Mucosa of stomach (tissue), 1 donor: ENCODE results near the gene ADK.

Experiments used
- H3K27me3 ChIP-seq: one replicate; pipeline ENCODE4 v1.7.0; 2013; ENCODE audit warnings: mild to moderate bottlenecking, low read length; ENCODE audit not compliant: control insufficient read depth, insufficient read depth
- H3K36me3 ChIP-seq: one replicate; pipeline ENCODE4 v1.7.0; 2013; ENCODE audit warnings: low read length; ENCODE audit not compliant: control insufficient read depth, insufficient read depth
- H3K4me1 ChIP-seq: one replicate; pipeline ENCODE4 v1.7.0; 2013; ENCODE audit warnings: mild to moderate bottlenecking, low read length; ENCODE audit not compliant: control insufficient read depth, insufficient read depth
- H3K4me3 ChIP-seq: one replicate; pipeline ENCODE4 v1.7.0; 2013; ENCODE audit warnings: low read length
- H3K9ac ChIP-seq: one replicate; pipeline ENCODE4 v1.7.0; 2013; ENCODE audit warnings: mild to moderate bottlenecking, low read length, moderate library complexity
- H3K9me3 ChIP-seq: one replicate; pipeline ENCODE4 v1.7.0; 2013; ENCODE audit warnings: mild to moderate bottlenecking, low read length, moderate library complexity; ENCODE audit not compliant: control insufficient read depth
- donor health status: Pancreatic carcinoma.

ADK gene

GRCh38 chr10:74255888-74256357 is 104.9 kb downstream of the ADK start:
- H3K4me1 ChIP-seq, result no peaks in the 10 kb centered on the region
- no peaks in the 10 kb centered on the region for H3K9me3 ChIP-seq
- H3K9ac ChIP-seq, result no peak overlapping the region
- H3K36me3 ChIP-seq, result no peaks in the 10 kb centered on the region
- H3K27me3 ChIP-seq, result no peaks in the 10 kb centered on the region
- H3K4me3 ChIP-seq, result no peak overlapping the region

DNA sequence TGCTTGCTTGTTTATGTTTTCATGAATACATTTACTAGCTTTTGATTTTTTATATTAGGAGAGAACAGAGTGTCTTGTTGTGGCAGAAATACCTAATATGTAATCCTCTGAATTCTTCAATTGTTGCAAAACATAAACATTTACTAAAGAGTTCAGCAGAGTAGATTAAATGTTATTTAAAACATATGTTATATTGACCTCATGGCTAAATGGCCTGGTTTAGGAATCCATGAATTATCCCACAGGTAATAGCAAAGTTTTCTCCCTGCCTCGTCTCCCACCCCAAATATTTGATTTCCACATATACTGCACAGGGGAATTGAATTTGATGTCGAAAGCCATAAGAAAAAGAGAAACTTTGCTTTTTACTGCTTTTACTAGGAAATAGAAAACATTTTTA is 111.8 kb downstream of the ADK start:
- no peaks in the 10 kb centered on the region for H3K36me3 ChIP-seq
- H3K4me3 ChIP-seq, result no peak overlapping the region
- no peaks in the 10 kb centered on the region for H3K27me3 ChIP-seq
- H3K4me1 ChIP-seq, result no peaks in the 10 kb centered on the region
- H3K9me3 ChIP-seq, result no peaks in the 10 kb centered on the region
- no peak overlapping the region for H3K9ac ChIP-seq

GRCh38 chr10:74263996-74264395 is 113.0 kb downstream of the ADK start:
- no peak overlapping the region for H3K4me3 ChIP-seq
- no peaks in the 10 kb centered on the region for H3K9me3 ChIP-seq
- H3K9ac ChIP-seq, result no peak overlapping the region
- H3K27me3 ChIP-seq, result no peaks in the 10 kb centered on the region
- no peaks in the 10 kb centered on the region for H3K4me1 ChIP-seq
- no peaks in the 10 kb centered on the region for H3K36me3 ChIP-seq

DNA sequence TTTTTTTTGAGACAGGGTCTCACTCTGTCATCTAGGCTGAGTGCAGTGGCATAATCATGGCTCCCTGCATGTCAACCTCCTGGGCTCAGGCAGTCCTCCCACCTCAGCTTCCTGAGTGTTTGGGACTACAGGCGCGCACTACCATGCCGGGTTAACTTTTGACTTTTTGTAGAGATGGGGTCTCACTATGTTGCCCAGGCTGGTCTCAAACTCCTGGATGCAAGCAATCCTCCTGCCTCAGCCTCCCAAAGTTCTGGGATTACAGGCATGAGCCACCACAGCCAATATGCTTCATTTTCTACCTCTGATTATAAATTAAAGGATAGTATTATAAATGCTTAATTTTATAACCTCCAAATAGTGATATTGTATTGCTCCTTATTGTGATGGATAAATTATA is 121.3 kb downstream of the ADK start:
- Histone ChIP-seq H3K4me3 (no peak overlapping the region), H3K36me3 (no peaks in the 10 kb centered on the region)

DNA sequence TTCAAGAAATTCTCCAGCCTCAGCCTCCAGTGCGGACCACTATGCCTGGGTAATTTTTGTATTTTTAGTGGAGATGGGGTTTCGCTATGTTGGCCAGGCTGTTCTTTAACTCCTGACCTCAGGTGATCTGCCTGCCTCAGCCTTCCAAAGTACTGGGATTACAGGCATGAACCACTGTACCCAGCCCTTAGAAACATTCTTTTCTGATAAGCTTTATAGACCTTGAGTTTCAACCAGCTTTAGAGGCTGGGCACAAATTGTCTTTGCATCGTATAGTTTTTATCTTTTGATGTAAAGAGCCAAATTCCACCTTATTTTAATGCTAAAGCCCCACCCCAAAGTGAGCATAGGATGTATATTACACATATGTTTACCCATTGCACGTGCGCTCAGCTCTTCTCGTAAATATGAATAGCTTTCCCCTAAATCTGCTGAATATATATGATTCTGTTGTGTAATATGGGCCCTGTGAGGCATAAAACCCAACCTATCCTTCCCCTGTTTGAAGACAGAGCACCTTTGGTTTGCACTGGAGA is 124.8 kb downstream of the ADK start:
- no peaks in the 10 kb centered on the region for H3K27me3 ChIP-seq
- no peak overlapping the region for H3K9ac ChIP-seq
- no peaks in the 10 kb centered on the region for H3K9me3 ChIP-seq
- no peaks in the 10 kb centered on the region for H3K36me3 ChIP-seq
- no peak overlapping the region for H3K4me3 ChIP-seq
- no peaks in the 10 kb centered on the region for H3K4me1 ChIP-seq

More for the DNA sequence above, 121.3 kb downstream of the ADK start:
- Histone ChIP-seq H3K9me3 (no peaks in the 10 kb centered on the region), H3K9ac (no peak overlapping the region), H3K27me3 (no peaks in the 10 kb centered on the region), H3K4me1 (no peaks in the 10 kb centered on the region)

DNA sequence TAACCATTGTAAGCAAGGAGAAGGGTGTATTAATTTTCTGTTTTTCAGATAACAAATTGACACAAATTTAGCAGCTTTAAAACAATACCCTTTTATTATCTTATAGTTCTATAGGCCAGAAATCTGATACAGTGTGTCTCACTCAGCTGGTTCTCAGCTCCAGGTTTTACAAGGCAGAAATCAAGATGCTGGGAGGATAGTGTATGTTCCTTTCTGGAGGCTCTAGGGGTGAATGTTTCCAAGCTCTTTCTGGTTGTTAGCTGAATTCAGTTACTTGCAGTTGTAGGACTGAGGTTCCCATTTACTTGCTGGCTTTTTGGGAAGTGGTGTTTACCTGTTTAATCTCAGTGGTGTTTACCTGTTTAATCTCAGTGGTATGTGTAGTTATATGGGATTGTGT is 125.4 kb downstream of the ADK start:
- Histone ChIP-seq H3K4me1 (no peaks in the 10 kb centered on the region), H3K4me3 (no peak overlapping the region), H3K9me3 (no peaks in the 10 kb centered on the region), H3K27me3 (no peaks in the 10 kb centered on the region), H3K9ac (no peak overlapping the region), H3K36me3 (no peaks in the 10 kb centered on the region)

DNA sequence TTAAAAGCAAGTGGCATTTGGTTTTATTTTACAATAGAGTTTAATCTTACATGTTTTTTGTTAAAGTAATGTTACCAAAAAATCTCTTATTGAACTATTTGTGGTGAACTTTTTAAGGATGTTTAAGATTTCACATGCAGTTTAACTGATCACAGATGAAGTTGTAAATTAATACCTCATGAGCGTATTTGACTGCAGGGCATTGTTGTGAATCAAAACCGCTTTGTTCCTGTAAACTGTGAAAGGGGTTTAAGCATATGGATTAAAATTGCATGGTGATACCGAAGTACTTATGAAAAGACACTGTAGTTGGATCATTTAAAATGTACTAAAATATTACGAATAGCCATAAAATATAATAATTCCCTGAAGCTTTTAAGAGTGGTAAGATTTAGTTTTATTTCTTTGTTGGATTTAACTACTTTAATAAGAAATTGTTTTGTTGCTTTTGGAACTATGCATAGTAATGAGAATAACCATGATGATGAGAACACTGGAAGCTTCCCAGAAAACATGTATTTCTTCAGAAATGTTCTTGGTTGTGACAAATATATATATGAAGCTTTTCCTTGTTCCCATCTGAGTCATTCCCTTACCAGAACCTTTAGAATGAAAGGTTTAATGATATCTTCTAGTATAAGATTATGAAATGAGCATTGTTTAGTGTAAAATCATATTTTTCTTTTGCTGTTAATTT is 131.3 kb downstream of the ADK start:
- no peak overlapping the region for H3K9ac ChIP-seq
- H3K9me3 ChIP-seq, result no peaks in the 10 kb centered on the region
- no peak overlapping the region for H3K4me3 ChIP-seq
- H3K4me1 ChIP-seq, result no peaks in the 10 kb centered on the region
- no peaks in the 10 kb centered on the region for H3K27me3 ChIP-seq
- H3K36me3 ChIP-seq, result no peaks in the 10 kb centered on the region

DNA sequence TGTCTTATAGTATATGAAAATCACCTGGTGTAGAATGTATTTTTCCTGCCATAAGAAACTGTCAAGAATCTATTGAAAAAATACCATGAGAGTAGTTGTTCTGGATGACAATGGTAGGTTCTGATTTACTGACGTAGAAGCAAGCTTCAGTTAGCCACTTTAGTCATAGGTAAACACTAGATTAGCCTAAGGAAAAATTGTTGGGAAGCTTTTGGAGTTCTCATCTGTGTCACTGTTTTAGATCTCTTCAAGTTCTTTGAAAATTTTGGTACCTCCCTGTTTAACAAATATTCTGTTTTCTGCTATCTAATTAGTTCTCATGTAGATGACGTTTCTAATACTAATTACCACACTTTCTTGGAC is 131.8 kb downstream of the ADK start:
- no peaks in the 10 kb centered on the region for H3K4me1 ChIP-seq
- H3K27me3 ChIP-seq, result no peaks in the 10 kb centered on the region
- no peaks in the 10 kb centered on the region for H3K9me3 ChIP-seq
- H3K9ac ChIP-seq, result no peak overlapping the region
- H3K4me3 ChIP-seq, result no peak overlapping the region
- H3K36me3 ChIP-seq, result no peaks in the 10 kb centered on the region

DNA sequence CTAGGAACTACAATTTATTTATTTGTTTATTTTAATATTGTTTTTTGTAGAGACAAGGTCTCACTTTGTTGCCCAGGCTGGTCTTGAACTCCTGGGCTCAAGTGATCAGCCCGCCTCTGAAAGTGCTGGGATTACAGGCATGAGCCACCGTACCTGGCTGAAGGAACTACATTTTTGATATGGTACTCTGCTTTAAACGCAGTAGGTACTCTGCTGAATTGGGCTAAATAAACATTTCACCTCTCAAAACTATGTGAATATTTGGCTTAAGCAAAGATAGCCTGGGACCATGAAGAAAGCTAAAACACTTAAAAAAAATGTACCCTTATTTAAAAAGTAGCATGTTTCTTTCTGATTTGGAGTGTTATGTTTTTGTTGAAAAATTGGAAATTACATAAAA is 138.2 kb downstream of the ADK start:
- Histone ChIP-seq H3K4me1 (no peaks in the 10 kb centered on the region), H3K36me3 (no peaks in the 10 kb centered on the region), H3K27me3 (no peaks in the 10 kb centered on the region), H3K4me3 (no peak overlapping the region), H3K9ac (no peak overlapping the region), H3K9me3 (no peaks in the 10 kb centered on the region)

- no peaks in the 10 kb centered on the region for H3K9me3 ChIP-seq
- H3K9ac ChIP-seq, result no peak overlapping the region
- no peak overlapping the region for H3K4me3 ChIP-seq
- no peaks in the 10 kb centered on the region for H3K36me3 ChIP-seq
- H3K4me1 ChIP-seq, result no peaks in the 10 kb centered on the region
- no peaks in the 10 kb centered on the region for H3K27me3 ChIP-seq
Observed at GRCh38 chr10:74289951-74290350, 138.9 kb downstream of the ADK start.

GRCh38 chr10:74290708-74291107 is 139.7 kb downstream of the ADK start:
- no peak overlapping the region for H3K9ac ChIP-seq
- no peaks in the 10 kb centered on the region for H3K27me3 ChIP-seq
- no peak overlapping the region for H3K4me3 ChIP-seq

GRCh38 chr10:74292871-74293427 is 141.9 kb downstream of the ADK start:
- Histone ChIP-seq H3K4me1 (no peaks in the 10 kb centered on the region), H3K36me3 (no peaks in the 10 kb centered on the region), H3K9ac (no peak overlapping the region), H3K4me3 (no peak overlapping the region), H3K27me3 (no peaks in the 10 kb centered on the region), H3K9me3 (no peaks in the 10 kb centered on the region)

More at GRCh38 chr10:74290708-74291107, 139.7 kb downstream of the ADK start:
- H3K36me3 ChIP-seq, result no peaks in the 10 kb centered on the region
- no peaks in the 10 kb centered on the region for H3K4me1 ChIP-seq
- no peaks in the 10 kb centered on the region for H3K9me3 ChIP-seq
